Activated CD4-positive, alpha-beta T cell treated with anti-CD3 and anti-CD28 coated beads, Interleukin-2, amount 10 ng/mL, durations not matched to agents 24 days and 14 days (primary cell): ENCODE measurements around the gene TNNI3K. TPM values are rescaled to one million over a fixed set of nuclear protein-coding genes. Genes with fewer than 3 reads are reported as not detected.
"Not testable (repeated sequence)": the region's sequence is repeated elsewhere in the genome, so short reads cannot be mapped to it uniquely, and the experiment has no call there.

Experiments used
- DNase-seq: peaks from one replicate; pipeline ENCODE4 v3.0.0; 2022
- H3K27ac Mint-ChIP-seq: one replicate; pipeline ENCODE4 v1.8.0; 2022; ENCODE audit warnings: mild to moderate bottlenecking, mixed read lengths
- H3K27me3 Mint-ChIP-seq: one replicate; pipeline ENCODE4 v1.8.0; 2022; ENCODE audit warnings: mixed read lengths
- H3K36me3 Mint-ChIP-seq: one replicate; pipeline ENCODE4 v1.8.0; 2022; ENCODE audit warnings: low read depth, mild to moderate bottlenecking, mixed read lengths
- H3K4me1 Mint-ChIP-seq: one replicate; pipeline ENCODE4 v1.8.0; 2021; ENCODE audit warnings: mixed read lengths
- H3K4me3 Mint-ChIP-seq: one replicate; pipeline ENCODE4 v1.8.0; 2022; ENCODE audit warnings: mild to moderate bottlenecking, moderate library complexity, mixed read lengths
- H3K9me3 Mint-ChIP-seq: one replicate; pipeline ENCODE4 v1.8.0; 2021; ENCODE audit warnings: mixed read lengths
- intact Hi-C: fragments of 100-400 bp; cut with micrococcal nuclease; formaldehyde crosslinking; loops from one replicate; pipeline ENCODE4 v1.15.1; 2023
- total RNA-seq: library from RNA; stranded (reverse); gene quantifications from 2 replicates; pipeline ENCODE4 v1.2.3, GENCODE V29; 2022

The TNNI3K gene
- total RNA-seq, 1 donor from 2014 or later = not detected

- H3K27me3 Mint-ChIP-seq = no peaks in the 10 kb centered on the region
- H3K4me3 Mint-ChIP-seq = no peak overlapping the region
- no peaks in the 10 kb centered on the region for H3K4me1 Mint-ChIP-seq
- H3K27ac Mint-ChIP-seq = no peak overlapping the region
- H3K9me3 Mint-ChIP-seq = no peaks in the 10 kb centered on the region
- DNase-seq = no peak
- intact Hi-C loops = no loop called here
- H3K36me3 Mint-ChIP-seq = no peaks in the 10 kb centered on the region
Measured at GRCh38 chr1:74245168-74245772, 10.1 kb downstream of the TNNI3K start.

- intact Hi-C loops = no loop called here
- no peak overlapping the region for H3K4me3 Mint-ChIP-seq
- H3K36me3 Mint-ChIP-seq = no peaks in the 10 kb centered on the region
- H3K9me3 Mint-ChIP-seq = no peaks in the 10 kb centered on the region
- H3K4me1 Mint-ChIP-seq = no peaks in the 10 kb centered on the region
- DNase-seq = no peak
- H3K27me3 Mint-ChIP-seq = no peaks in the 10 kb centered on the region
- H3K27ac Mint-ChIP-seq = no peak overlapping the region
Measured at GRCh38 chr1:74246315-74246714, 11.1 kb downstream of the TNNI3K start.

DNA sequence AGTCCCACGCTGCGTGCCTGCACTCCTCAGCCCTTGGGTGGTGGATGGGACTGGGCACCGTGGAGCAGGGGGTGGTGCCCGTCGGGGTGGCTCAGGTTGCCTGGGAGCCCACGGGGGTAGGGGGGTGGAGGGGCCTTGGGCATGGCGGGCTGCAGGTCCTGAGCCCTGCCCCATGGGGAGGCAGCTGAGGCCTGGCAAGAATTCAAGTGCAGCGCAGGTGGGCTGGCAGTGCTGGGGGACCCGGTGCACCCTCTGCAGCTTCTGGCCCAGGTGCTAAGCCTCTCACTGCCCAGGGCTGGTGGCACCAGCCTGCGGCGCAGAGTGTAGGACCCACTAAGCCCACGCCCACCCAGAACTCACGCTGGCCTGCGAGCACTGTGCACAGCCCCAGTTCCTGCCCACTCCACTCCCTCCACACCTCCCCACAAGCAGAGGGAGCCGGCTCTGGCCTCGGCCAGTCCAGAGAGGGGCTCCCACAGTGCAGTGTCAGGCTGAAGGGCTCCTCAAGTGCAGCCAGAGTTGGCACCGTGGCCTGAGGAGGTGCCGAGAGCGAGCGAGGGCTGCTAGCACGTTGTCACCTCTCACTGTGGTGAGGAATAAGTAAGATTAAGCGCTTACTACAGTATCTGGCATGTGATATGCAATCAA lies 12.8 kb downstream of the TNNI3K start:
- H3K9me3 Mint-ChIP-seq = no peaks in the 10 kb centered on the region
- H3K27ac Mint-ChIP-seq = no peak overlapping the region
- H3K4me3 Mint-ChIP-seq = no peak overlapping the region
- no peak for DNase-seq
- H3K27me3 Mint-ChIP-seq = no peaks in the 10 kb centered on the region
- H3K4me1 Mint-ChIP-seq = no peaks in the 10 kb centered on the region
- intact Hi-C loops = no loop called here
- no peaks in the 10 kb centered on the region for H3K36me3 Mint-ChIP-seq

GRCh38 chr1:74253243-74253824 lies 18.1 kb downstream of the TNNI3K start:
- H3K4me1 Mint-ChIP-seq, H3K4me3 Mint-ChIP-seq, H3K27me3 Mint-ChIP-seq, H3K27ac Mint-ChIP-seq, H3K36me3 Mint-ChIP-seq, DNase-seq, intact Hi-C loops, H3K9me3 Mint-ChIP-seq: not testable (repeated sequence)

- DNase-seq = no peak
- no peaks in the 10 kb centered on the region for H3K36me3 Mint-ChIP-seq
- no peak overlapping the region for H3K27ac Mint-ChIP-seq
- H3K4me3 Mint-ChIP-seq = no peak overlapping the region
- intact Hi-C loops = no loop called here
- no peaks in the 10 kb centered on the region for H3K27me3 Mint-ChIP-seq
- no peaks in the 10 kb centered on the region for H3K4me1 Mint-ChIP-seq
- H3K9me3 Mint-ChIP-seq = no peaks in the 10 kb centered on the region
Measured at GRCh38 chr1:74266001-74266400, 30.8 kb downstream of the TNNI3K start.

DNA sequence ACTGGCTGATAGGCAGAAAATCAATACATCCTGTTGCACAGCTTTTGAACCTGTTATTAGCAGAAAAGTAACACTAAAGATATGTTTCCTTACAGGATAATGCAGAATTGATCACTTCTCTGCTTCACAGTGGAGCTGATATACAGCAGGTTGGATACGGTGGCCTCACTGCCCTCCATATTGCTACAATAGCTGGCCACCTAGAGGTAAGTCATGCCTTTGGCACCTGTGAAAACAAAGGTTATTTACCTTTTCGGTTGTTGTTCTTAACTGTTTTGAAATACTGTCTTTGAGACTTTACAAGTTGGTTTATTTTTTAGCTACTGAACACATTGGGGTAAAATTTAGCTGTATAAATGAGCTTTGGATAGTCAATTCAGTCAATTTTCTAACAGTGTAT lies 36.3 kb downstream of the TNNI3K start:
- no peak overlapping the region for H3K27ac Mint-ChIP-seq
- no peaks in the 10 kb centered on the region for H3K9me3 Mint-ChIP-seq
- H3K36me3 Mint-ChIP-seq = no peaks in the 10 kb centered on the region
- no peak overlapping the region for H3K4me3 Mint-ChIP-seq
- intact Hi-C loops = no loop called here
- no peaks in the 10 kb centered on the region for H3K4me1 Mint-ChIP-seq
- DNase-seq = no peak
- H3K27me3 Mint-ChIP-seq = no peaks in the 10 kb centered on the region

- no peaks in the 10 kb centered on the region for H3K36me3 Mint-ChIP-seq
- peaks cover 4% of the 10 kb centered on the region for H3K9me3 Mint-ChIP-seq
- DNase-seq = no peak
- intact Hi-C loops = no loop called here
- no peak overlapping the region for H3K4me3 Mint-ChIP-seq
- H3K27ac Mint-ChIP-seq = no peak overlapping the region
- no peaks in the 10 kb centered on the region for H3K4me1 Mint-ChIP-seq
- H3K27me3 Mint-ChIP-seq = no peaks in the 10 kb centered on the region
Measured at GRCh38 chr1:74280642-74281396, 45.6 kb downstream of the TNNI3K start.

- no peaks in the 10 kb centered on the region for H3K4me1 Mint-ChIP-seq
- no peak overlapping the region for H3K27ac Mint-ChIP-seq
- intact Hi-C loops = no loop called here
- H3K27me3 Mint-ChIP-seq = no peaks in the 10 kb centered on the region
- peaks cover 6% of the 10 kb centered on the region for H3K9me3 Mint-ChIP-seq
- no peaks in the 10 kb centered on the region for H3K36me3 Mint-ChIP-seq
- H3K4me3 Mint-ChIP-seq = no peak overlapping the region
- DNase-seq = no peak
Measured at GRCh38 chr1:74286414-74286813, 51.2 kb downstream of the TNNI3K start.

DNA sequence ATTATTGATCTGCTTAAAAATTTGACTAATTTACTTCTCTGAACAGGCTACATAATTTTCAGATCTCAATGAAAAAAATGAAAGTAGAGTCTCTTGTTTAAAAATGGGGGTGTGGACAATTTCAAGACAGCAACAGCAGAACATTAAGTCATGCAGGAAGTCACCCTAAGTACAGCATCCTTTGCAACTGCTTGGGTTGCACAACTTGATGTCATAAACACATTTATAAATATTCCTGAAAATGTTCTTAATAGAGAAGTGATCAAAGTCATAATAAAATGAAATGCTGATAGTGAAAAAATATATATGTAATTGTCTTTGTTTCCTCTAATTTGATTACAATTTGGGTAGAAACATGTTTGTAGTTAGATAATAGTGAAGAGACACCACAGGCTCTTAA lies 79.3 kb downstream of the TNNI3K start:
- no peak overlapping the region for H3K27ac Mint-ChIP-seq
- no peaks in the 10 kb centered on the region for H3K27me3 Mint-ChIP-seq
- H3K36me3 Mint-ChIP-seq = no peaks in the 10 kb centered on the region
- H3K4me1 Mint-ChIP-seq = no peaks in the 10 kb centered on the region
- intact Hi-C loops = no loop called here
- no peak for DNase-seq
- no peak overlapping the region for H3K4me3 Mint-ChIP-seq
- no peaks in the 10 kb centered on the region for H3K9me3 Mint-ChIP-seq

DNA sequence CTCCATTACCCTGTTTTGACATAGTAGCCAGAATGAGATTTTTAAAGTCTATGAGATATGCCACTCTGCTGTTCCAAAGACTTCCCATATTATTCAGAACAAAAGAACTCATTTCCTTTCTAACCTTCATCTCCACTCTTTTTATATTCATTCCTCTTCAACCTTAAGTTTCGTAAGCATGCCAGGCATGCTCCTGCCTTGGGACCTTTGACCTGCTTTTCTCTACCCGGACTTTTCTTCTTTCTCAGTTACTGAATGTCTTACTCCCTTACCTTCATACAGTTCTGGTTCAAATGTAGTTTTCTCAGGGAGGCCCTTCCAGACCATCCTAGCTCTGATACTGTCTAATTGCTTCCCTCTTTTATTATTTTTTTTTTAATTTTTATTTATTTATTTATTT lies 81.1 kb downstream of the TNNI3K start:
- Mint-ChIP-seq H3K36me3 (no peaks in the 10 kb centered on the region), H3K4me1 (no peaks in the 10 kb centered on the region), H3K4me3 (no peak overlapping the region), H3K27me3 (no peaks in the 10 kb centered on the region), H3K27ac (no peak overlapping the region), H3K9me3 (no peaks in the 10 kb centered on the region)
- DNase-seq = no peak
- intact Hi-C loops = no loop called here

DNA sequence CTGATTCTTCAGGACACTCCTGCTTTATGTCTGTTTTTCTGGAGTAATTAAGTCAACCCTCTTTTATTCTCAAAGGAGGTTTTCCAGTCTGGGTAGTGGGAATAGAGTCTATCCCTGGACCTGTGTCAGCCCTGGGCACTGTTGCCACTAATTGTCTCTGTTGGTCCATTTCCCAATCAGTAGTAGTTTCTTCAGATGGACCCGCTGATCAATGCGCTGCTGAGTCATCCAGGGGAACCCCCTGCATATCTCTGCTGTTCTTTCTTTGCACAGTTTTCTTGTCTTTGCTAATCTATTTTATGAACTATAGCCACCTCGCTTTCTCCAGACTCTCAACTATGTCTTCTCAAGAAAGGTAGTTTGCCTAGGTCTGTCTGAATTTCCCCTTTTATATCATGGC lies 82.5 kb downstream of the TNNI3K start:
- intact Hi-C loops = no loop called here
- Mint-ChIP-seq H3K27ac (no peak overlapping the region), H3K36me3 (no peaks in the 10 kb centered on the region), H3K27me3 (no peaks in the 10 kb centered on the region), H3K9me3 (no peaks in the 10 kb centered on the region), H3K4me3 (no peak overlapping the region), H3K4me1 (no peaks in the 10 kb centered on the region)
- DNase-seq = no peak

GRCh38 chr1:74323937-74324473 lies 88.8 kb downstream of the TNNI3K start:
- Mint-ChIP-seq H3K27ac (no peak overlapping the region), H3K4me3 (no peak overlapping the region), H3K36me3 (no peaks in the 10 kb centered on the region), H3K9me3 (no peaks in the 10 kb centered on the region), H3K4me1 (no peaks in the 10 kb centered on the region), H3K27me3 (no peaks in the 10 kb centered on the region)
- DNase-seq = no peak
- intact Hi-C loops = no loop called here

DNA sequence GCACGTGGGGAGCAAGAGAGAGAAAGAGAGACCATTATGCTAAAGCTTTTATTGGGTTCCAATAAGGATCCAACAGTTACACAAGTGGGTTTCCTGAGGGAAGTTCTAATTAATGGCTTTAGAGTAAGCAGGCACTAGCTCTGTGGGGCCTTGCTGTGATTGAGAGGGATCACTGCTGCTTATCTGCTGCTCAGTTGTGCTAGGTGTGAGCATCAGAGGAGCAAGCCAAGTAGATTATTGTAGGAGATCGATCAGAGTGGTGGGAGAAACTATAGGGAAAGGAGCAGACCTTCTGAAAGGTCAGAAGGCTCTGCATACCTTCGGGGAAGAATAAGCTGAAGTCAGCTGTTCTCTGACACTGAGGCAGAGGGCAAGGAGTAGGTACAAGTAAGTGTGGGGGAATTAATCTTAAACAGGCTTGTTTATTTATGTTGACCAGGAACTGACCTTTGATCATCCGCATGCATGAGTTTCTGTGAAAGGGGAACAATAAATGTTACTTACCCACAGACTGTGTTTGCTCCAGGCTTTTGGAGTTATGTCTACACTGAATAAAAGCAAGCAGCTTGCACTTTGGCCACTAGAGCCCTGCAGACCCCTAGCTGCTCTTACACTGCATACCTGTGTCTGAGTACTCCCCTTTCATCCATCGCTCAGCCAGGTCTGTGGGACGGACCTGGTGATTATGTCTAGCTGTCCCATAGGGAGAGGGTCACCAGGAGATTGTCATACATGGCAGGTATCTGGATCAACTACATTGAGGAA lies 89.7 kb downstream of the TNNI3K start:
- H3K4me3 Mint-ChIP-seq = no peak overlapping the region
- no peaks in the 10 kb centered on the region for H3K9me3 Mint-ChIP-seq
- H3K27me3 Mint-ChIP-seq = no peaks in the 10 kb centered on the region
- H3K27ac Mint-ChIP-seq = no peak overlapping the region
- no peak for DNase-seq
- no peaks in the 10 kb centered on the region for H3K4me1 Mint-ChIP-seq
- no peaks in the 10 kb centered on the region for H3K36me3 Mint-ChIP-seq
- intact Hi-C loops = no loop called here
